Ishikawa (cell line): ENCODE measurements around the gene UHRF2.

Experiments used
- TAF1 ChIP-seq: IDR thresholded peaks from 2 replicates; pipeline ENCODE4 v1.6.1; 2012; ENCODE audit warnings: low read depth, mild to moderate bottlenecking
- TEAD4 ChIP-seq: IDR thresholded peaks from 2 replicates; pipeline ENCODE4 v1.6.1; 2012

DNA sequence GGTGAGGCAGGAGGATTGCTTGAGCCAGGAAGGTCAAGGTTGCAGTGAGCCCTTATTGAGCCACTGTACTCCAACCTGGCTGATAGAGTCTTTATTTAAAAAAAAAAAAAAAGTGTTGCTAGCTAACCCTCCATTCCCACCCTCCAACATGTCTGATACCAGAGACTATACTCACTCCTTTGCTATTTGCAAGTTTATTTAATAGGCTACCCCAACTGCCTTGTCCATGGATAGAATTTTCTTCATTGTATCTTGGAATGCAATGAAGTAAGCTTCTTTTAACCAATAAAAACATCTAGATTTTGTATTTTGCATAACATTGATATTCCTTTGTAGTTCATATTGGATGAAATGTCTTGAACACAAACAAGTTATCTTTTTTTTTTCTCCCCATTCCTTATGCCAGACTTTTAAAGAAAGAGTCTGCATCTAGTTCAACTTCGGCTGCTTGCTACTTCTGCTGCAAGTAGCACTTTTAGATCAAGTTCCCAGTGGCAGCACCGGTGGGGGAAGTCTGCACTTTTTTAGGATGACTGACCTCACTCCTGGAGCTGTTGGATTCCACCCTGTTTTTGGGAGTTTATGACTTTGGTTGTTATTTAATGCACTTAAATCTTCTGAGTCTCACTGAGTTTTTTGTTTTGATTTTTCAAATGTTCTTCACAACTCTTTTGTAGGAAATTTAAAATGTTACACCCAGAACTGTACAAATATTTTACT lies 112.5 kb downstream of the UHRF2 start:
- TF ChIP-seq TAF1 = no peak
- TF ChIP-seq TEAD4 = no peak
